Measurements from ENCODE around the gene CHAT. TPM values are rescaled to one million over a fixed set of nuclear protein-coding genes. Genes with fewer than 3 reads are reported as not detected.

CHAT gene
- total RNA-seq, 4 donors from 2014 or later, result not detected

DNA sequence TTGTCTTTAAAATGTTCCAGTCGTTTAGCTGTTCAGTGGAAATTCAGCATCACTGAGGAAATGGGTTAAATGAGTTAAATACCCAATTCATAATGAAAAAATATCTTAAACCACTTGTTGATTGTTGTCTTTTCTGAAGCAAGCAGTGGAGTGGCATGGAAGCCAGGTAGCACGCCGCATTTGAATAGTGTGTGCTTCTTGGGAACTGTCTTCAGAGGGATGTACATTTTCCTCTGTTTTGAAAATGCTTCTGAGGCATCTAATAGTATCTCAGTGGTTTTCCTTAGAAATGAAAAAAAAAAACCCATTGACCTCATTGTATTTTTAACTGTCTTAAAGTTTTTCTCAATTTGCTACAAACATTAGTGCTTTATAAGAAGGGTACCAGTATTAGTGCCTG, 93.7 kb downstream of the CHAT start:
- intact Hi-C loops (cut with DNase I), result no loop called here
- TF ChIP-seq, protein P1, sequence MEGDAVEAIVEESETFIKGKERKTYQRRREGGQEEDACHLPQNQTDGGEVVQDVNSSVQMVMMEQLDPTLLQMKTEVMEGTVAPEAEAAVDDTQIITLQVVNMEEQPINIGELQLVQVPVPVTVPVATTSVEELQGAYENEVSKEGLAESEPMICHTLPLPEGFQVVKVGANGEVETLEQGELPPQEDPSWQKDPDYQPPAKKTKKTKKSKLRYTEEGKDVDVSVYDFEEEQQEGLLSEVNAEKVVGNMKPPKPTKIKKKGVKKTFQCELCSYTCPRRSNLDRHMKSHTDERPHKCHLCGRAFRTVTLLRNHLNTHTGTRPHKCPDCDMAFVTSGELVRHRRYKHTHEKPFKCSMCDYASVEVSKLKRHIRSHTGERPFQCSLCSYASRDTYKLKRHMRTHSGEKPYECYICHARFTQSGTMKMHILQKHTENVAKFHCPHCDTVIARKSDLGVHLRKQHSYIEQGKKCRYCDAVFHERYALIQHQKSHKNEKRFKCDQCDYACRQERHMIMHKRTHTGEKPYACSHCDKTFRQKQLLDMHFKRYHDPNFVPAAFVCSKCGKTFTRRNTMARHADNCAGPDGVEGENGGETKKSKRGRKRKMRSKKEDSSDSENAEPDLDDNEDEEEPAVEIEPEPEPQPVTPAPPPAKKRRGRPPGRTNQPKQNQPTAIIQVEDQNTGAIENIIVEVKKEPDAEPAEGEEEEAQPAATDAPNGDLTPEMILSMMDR (IDR thresholded peaks at IDR 0.05), result no peak
- no peak for TF ChIP-seq POLR2A (IDR thresholded peaks at IDR 0.05)
- no peak overlapping the region for H3K4me3 ChIP-seq
- no peaks in the 10 kb centered on the region for H3K36me3 ChIP-seq
- H3K27me3 ChIP-seq, result peaks cover 0 to 5% (median 0%) of the 10 kb centered on the region in 4 donors
- no peaks in the 10 kb centered on the region for H3K4me1 ChIP-seq
- no peak overlapping the region for H3K27ac ChIP-seq
- H3K9me3 ChIP-seq, result no peaks in the 10 kb centered on the region
- 69 to 73% methylated on average over 3 of the region's 3 CpGs for WGBS, 2 donors
- no peak for DNase-seq

DNA sequence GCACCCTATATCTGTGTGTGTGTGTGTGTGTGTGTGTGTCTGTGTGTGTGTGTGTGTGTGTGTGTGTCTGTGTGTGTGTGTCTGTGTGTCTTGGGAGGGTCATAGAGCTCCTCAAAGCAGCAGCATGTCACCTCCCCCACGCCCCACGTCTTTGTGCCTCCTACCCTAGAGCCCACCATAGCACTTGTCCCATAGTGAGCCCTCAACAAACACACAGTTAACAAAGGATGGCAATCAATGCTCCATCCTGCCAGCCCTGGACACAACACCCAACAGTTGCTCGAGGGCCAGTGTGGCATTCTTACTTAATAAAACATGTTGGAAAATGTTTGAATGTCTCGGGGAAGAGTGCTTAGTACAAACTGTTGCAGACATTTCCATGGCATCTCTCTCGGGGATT, 96.1 kb downstream of the CHAT start:
- Histone ChIP-seq H3K4me3 (no peak overlapping the region), H3K36me3 (no peaks in the 10 kb centered on the region), H3K9me3 (no peaks in the 10 kb centered on the region), H3K27ac (no peak overlapping the region), H3K4me1 (no peaks in the 10 kb centered on the region), H3K27me3 (peaks cover 0 to 5% (median 0%) of the 10 kb centered on the region in 4 donors)
- intact Hi-C loops (cut with DNase I), result no loop called here
- no peak for DNase-seq
- TF ChIP-seq, protein P1 (IDR thresholded peaks at IDR 0.05), result no peak
- no peak for TF ChIP-seq POLR2A (IDR thresholded peaks at IDR 0.05)
- 42 to 62% methylated on average over 5 of the region's 5 CpGs for WGBS, 2 donors

DNA sequence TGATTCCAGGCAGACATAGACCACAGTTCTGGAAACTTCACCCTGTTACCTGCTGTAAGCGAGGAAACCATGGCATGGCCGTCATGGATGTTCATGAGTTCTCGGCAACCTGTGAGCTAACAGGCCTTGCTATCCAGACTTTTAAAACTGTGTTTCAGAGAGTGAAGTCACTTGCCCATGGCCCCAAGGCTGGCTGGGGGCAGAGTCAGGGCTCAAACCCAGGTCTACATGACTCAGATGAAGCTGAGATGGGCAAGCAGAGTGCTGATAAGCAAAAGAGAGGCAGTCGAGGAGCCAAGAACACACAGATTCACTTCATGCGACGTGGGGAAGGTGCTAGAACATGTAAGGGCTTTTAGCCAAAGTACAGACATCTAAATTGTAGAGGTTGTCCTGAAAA, 97.1 kb downstream of the CHAT start:
- intact Hi-C loops (cut with DNase I), result no loop called here
- no peaks in the 10 kb centered on the region for H3K36me3 ChIP-seq
- no peaks in the 10 kb centered on the region for H3K9me3 ChIP-seq
- no peak overlapping the region for H3K4me3 ChIP-seq
- H3K27me3 ChIP-seq, result peaks cover 0 to 5% (median 0%) of the 10 kb centered on the region in 4 donors
- H3K27ac ChIP-seq, result no peak overlapping the region
- DNase-seq, result no peak
- 52 to 68% methylated on average over 3 to 6 of the region's 6 CpGs for WGBS, 2 donors
- no peaks in the 10 kb centered on the region for H3K4me1 ChIP-seq
- TF ChIP-seq POLR2A (IDR thresholded peaks at IDR 0.05), result no peak
- TF ChIP-seq, protein P1 (IDR thresholded peaks at IDR 0.05), result no peak

DNA sequence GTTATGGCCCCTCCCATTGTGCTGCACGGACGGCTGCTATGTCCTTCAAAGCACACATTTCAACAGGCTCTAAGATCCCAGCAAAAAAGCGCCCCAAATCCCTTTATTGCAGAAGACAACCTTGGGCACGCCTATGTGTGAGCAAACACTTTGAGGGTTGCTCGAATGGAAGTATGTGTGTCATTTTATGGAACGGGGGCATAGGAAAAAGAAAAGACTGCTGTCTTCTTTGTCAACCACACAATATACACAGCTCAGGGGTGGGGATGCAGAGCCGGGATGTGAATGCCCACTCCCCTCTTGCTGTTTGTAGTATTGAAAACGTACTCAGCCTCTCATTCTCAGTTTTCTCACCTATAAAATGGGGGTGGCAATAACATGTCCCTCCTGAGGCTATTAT, 97.6 kb downstream of the CHAT start:
- WGBS, 2 donors, result 28 to 44% methylated on average over 8 of the region's 8 CpGs
- no peak for DNase-seq
- intact Hi-C loops (cut with DNase I), result no loop called here

DNA sequence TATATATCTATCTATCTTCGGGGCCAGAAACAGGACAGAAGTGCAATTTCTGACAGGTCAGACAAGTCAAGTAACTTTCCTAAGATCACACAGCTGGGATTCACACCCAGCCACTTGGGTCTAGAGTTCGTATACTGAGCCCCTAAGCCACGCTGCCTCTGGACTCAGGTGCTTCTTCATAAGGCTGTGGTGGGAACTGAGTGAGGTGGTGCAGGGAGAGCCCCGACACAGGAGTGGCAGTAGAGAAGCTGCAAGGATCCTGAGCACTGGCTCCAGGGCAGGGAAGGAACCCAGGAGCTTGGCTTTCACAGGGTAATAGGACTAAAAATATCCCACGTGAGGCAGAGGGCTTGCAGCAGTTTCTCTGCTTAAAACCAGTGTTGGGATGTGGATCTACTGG, 99.4 kb downstream of the CHAT start:
- no peak overlapping the region for H3K27ac ChIP-seq
- TF ChIP-seq, protein P1 (IDR thresholded peaks at IDR 0.05), result no peak
- TF ChIP-seq POLR2A (IDR thresholded peaks at IDR 0.05), result no peak
- H3K4me3 ChIP-seq, result no peak overlapping the region
- WGBS, 2 donors, result 63 to 69% methylated on average over 5 of the region's 5 CpGs
- no peaks in the 10 kb centered on the region for H3K4me1 ChIP-seq
- DNase-seq, result no peak
- H3K27me3 ChIP-seq, result peaks cover 0 to 5% (median 0%) of the 10 kb centered on the region in 4 donors
- H3K9me3 ChIP-seq, result no peaks in the 10 kb centered on the region
- H3K36me3 ChIP-seq, result no peaks in the 10 kb centered on the region
- intact Hi-C loops (cut with DNase I), result no loop called here

More for the DNA sequence above, 97.6 kb downstream of the CHAT start:
- Histone ChIP-seq H3K4me3 (no peak overlapping the region), H3K36me3 (no peaks in the 10 kb centered on the region), H3K27me3 (peaks cover 0 to 5% (median 0%) of the 10 kb centered on the region in 4 donors), H3K9me3 (no peaks in the 10 kb centered on the region), H3K27ac (no peak overlapping the region), H3K4me1 (no peaks in the 10 kb centered on the region)
- no peak for TF ChIP-seq POLR2A (IDR thresholded peaks at IDR 0.05)
- TF ChIP-seq, protein P1 (IDR thresholded peaks at IDR 0.05), result no peak

Other genes with a start within 250 kb of the CHAT start
- not detected for gene DRGX, start 217.9 kb upstream of the CHAT start, total RNA-seq
- 10 to 100 TPM in 2 of 4 donors, 1 to 10 TPM in 2; 8.5 to 17.9 (median 9.8) TPM for gene ERCC6, start 74.9 kb upstream of the CHAT start, total RNA-seq
- gene SLC18A3, start 3.7 kb upstream of the CHAT start, total RNA-seq, result not detected
- not detected for gene C10orf53, start 65.6 kb downstream of the CHAT start, total RNA-seq
- under 1 TPM in 2 of 4 donors, not detected in 2; under 0.01 to 0.79 TPM for gene OGDHL, start 148.3 kb downstream of the CHAT start, total RNA-seq

All from esophagus squamous epithelium (tissue), 5 donors.